Measurements from ENCODE around the gene SLC15A3.

SLC15A3 gene

DNA sequence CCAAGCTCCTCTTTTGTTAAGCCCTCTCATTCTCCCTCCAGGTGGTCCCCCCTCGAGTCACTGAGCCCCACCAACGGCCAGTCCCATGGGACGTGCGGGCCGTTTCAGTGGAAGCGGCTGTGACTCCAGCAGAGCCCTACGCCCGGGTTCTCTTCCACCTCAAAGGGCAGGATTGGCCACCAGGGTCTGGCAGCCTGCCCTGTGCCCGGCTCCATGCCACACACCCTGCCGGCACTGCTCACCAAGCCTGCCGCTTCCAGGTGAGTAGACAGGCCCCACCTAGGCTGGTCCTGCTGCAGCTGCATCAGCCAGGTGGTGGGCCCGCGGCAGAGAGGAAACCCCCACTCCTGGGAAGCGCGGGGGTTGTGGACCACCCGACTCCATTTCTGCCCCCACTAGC, 24.4 kb downstream of the SLC15A3 start:
- DNase-seq = no peak

DNA sequence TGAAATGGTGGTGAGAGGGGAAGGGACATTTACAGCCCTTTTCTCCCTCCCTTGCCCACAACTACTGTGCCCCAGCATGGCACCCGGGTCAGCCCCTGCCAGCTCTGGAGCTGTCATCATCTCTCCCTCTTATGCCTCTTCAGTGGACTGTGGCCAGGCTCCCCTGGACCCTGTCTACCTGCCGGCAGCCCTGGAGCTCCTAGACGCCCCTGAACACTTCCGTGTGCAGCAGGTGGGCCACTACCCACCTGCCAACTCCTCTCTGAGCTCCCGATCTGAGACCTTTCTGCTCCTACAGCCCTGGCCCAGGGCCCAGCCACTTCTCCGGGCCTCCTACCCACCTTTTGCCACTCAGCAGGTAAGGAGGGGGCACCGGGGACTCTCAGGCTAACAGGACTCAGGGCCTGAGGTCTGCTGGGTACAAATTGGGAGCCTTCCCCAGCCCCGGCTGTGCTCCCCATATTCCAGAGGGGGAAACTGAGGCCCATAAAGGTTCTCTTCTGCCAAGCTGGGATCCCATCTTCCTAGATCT, 24.8 kb downstream of the SLC15A3 start:
- DNase-seq = no peak

DNA sequence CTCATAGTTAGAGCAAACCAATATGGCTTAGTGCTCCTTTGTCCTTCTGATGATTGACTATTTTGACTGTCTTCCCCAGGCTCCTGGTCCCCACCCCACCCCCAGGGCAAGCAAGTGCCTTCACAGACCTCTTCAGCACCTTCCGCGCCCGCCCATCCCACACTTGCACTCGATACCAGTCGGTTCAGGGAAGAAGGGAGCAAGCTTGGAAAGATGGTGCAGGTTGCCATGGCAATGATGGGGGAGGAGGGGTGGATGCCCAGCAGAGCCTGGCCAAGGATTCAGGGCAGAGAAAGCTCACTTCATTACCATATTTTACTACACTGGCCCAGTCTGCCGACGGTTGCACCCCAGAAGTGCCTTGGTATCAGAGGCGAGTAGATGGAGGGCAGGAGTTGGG, 25.5 kb downstream of the SLC15A3 start:
- DNase-seq = no peak

DNA sequence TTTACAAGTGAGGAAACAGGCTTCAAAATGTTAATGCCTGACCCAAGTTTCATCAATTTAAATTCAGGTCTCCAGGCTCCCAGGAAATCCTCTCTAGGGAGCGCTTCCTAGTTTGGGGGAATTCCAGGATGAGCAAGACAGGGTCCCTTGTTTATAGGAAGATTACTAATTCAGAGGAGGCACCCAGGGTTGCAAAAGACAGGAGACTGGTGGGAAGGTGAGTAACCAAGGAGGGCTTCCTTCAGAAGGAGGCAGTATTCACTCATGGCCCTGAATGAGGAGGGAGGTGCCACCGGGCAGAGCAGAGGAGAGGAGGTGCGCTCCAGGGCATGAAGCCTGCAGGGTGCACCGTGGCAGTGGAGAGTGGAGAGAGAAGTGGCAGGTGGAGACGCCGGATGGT, 26.1 kb downstream of the SLC15A3 start:
- no peak for DNase-seq

DNA sequence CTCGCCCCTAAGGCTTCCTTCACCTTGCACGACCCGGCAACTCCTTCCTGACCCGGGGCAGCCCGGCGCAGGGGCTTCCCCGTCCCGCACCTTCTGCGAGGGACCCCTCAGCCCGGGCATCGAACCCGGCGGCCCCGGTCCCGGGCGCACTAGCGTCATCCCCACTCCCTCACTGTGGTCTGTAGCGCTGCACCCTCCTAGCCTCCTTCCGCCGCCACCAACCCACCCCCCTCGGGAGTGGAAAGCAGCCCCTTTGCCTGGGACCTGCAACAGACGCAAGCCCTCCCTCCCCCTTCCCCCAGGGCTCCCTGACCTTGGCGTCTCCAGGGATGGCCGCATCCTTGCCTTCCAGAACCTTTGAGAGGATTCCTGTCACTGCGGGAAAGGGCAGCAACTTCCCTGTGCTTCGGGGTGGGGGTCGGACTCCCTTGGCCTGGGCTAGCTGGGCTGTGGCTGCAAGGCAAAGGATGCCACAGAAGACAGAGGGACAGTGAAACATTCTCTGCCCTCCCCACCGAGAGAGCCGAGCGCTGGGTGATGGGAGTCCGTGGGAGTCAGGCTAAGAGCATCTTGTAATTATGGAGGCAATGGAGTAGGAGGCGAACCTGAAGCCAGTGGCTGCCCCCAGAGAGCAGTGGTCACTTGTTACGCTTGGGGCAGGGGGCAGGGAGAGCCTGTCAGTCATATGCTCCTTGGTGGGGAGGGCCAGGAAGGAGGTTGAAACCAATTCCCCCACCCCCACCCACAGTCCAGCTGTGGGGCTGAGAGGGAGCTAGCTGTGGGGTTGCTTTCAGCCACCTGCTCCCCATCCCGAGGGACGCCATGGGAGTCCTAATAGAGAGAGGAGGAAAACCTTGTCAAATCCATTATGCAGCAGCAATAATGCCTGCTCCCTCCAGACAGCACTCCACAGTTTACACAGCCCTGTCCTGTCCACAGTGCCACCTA, 26.8 kb downstream of the SLC15A3 start:
- DNase-seq = no peak

DNA sequence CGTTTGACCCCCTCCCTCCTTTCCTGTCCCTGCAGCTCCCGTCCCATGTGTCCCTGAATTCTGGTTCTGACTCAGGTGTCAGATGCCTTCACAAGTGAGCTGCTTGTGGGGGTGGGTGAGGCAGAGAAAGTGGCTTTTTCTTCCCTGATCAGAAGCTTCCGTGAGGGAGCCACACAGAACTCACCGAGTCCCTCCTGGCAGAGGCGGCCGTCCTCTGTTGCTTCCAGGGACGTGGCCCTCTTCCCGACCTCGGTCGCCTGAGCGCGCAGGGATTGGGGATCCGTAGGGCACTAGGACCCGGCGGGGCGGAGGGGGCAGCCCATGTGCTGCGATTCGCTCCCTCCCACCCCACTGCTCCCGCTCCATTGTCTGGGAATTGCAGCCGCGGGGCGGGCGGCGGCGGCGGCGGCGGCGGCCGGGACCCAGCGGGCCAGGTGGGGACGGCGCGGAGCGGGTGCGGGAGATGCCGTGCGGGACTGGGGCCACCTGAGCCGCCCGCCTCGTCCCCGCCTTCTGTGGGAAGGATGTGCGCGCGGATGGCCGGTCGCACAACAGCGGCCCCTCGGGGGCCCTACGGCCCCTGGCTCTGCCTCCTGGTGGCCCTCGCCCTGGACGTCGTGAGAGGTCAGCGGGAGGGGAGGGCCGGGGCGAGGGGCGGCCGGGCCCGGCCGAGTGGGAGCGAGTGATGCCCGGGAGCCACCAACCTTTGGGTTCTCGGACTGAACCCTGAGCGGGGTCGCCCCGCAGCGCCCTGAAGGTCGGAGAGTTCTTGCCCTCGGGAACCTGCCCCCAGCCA, 27.7 kb downstream of the SLC15A3 start, which contains the start of gene TMEM132A:
Gene TMEM132A, plus strand, starts transcription at position 351 of the 796 bp plus-strand sequence. Its CDS starts 174 bp downstream, at position 525.
- no peak for DNase-seq

DNA sequence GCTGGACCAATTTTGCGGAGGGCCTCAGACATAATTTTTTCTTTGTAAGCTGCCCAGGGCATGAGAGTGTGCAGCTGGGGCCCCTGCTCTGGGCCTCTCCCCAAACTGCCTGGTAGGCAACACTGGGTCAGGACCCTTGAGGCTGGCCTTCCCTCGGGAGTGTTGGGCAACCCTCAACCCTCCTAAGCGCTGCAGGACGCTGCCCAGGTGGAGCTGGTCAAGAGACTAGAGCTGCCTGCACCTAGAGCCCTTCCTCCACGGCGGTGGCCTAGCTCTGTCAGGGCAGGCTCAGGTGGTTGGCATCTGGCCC, 28.2 kb downstream of the SLC15A3 start:
- no peak for DNase-seq

DNA sequence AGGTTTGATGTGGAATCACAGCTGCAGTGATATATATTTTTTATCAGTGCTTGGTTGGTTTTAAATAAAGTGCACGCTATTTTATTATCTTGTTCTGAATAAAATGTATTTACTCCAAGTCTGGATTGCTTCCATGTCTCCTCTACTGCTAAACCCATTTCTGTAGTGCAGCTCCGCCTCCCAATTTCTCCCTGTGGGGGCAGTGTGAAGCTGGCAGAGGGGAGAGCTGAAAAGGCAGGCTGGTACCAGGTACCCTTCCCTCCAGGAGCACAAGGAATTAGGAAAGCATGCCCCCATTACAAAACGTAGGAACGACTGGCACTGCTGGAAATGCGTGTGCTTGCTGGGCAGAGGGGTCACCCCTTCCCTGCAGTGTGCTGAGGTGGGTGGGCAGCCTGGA, 28.6 kb downstream of the SLC15A3 start:
- DNase-seq = no peak

DNA sequence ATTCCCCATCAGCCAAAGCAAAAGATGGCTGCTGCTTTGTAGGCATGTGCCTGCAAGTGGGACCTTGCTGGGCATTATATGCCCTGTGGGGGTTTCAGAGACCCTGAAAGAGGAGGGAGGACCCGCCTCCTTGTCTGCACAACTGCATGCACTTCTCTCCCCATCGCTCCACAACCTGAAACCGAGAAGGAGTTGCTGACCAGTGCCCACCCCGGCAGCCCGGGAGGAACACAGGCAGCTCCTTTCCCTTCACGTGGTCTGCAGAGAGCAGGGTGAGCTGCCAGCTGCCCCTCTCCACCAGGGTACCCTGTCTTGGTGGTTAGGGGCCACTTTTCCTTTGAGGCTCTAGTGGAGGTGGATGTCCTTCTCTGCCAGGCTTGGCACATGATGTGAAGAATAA, 29.1 kb downstream of the SLC15A3 start:
- no peak for DNase-seq

DNA sequence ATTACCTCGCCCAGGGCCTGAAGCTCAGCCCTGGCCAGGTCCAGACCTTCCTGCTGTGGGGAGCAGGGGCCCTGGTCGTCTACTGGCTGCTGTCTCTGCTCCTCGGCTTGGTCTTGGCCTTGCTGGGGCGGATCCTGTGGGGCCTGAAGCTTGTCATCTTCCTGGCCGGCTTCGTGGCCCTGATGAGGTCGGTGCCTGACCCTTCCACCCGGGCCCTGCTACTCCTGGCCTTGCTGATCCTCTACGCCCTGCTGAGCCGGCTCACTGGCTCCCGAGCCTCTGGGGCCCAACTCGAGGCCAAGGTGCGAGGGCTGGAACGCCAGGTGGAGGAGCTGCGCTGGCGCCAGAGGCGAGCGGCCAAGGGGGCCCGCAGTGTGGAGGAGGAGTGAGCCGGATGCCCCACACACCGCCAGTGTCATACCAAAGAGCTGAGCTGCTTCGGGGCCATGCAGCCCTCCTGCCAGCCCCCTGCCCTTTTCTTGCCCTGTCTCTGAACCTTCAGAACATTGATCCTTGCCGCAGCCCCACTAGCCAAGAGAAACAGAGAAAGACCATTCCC, 30.1 kb downstream of the SLC15A3 start:
- no peak for DNase-seq

DNA sequence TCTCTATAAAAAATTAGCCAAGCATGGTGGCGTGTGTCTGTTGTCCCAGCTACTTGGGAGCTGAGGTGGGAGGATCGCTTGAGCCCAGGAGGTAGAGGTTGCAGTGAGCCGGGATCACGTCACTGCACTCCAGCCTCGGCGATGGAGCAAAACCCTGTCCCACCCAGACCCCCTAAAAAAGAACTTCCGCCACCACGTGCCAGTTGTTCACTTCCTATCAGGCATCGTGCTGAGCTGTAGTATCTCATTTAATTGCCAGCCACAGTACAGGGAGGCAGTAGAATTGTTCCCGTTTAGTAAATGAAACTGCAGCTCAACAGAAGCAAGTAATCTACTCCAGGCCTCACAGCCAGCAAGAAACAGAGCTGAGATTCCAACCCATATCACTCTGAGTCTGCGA, 30.7 kb downstream of the SLC15A3 start:
- DNase-seq = no peak

DNA sequence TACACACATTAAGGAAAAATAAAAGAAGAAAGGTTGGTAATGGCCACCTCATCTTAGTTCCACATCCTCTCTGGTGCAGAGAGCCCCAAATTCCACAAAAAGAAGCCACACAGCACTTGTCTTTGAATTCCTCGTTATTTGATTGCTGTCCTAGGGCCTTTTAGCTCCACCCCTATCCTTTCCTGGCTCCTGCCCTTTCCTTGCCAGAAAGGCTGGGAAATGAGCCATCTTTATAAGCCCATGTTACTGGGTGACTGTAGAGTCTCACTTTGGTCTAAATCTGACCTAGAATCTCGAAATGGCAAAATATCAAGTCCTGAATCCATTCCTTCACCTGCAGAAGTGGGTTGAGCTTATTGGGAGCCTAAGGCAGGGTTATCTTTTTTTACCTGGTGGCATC, 32.0 kb downstream of the SLC15A3 start:
- no peak for DNase-seq

DNA sequence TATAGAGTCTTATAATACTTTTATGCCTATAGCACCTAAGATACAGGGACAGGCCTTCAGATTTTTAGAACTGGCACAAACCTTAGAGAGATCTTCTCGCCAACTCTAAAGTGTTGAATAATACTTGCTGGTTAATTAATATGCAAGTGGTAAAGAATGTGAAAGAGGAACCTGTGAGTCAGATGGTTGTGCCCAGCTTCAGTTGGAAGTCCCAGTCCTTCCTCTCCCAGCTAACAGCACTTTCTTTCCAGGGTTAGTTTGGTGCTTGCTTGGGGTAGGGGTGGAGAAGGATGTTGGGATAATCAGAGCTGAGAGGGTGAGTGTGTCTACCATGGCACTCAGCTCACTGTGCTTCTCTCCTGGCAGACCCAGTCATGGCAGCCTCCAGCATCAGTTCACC, 32.7 kb downstream of the SLC15A3 start:
- peak; percentile 52 to 55 for DNase-seq

DNA sequence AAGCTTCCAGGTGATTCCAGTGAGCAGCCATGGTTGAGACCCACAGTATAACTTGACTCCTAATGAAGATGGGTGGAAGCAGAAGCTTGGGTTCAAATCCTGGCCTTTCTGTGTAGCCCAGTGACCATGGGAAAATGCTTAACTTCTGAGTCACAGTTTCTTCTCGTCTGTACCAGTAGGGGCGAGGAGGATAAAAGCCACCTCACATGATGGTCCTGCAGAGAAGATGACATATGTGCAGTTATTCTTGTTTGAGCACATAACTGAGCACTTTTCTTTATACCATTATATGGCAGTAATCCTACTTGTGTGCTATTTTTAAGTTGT, 33.1 kb downstream of the SLC15A3 start:
- no peak for DNase-seq

DNA sequence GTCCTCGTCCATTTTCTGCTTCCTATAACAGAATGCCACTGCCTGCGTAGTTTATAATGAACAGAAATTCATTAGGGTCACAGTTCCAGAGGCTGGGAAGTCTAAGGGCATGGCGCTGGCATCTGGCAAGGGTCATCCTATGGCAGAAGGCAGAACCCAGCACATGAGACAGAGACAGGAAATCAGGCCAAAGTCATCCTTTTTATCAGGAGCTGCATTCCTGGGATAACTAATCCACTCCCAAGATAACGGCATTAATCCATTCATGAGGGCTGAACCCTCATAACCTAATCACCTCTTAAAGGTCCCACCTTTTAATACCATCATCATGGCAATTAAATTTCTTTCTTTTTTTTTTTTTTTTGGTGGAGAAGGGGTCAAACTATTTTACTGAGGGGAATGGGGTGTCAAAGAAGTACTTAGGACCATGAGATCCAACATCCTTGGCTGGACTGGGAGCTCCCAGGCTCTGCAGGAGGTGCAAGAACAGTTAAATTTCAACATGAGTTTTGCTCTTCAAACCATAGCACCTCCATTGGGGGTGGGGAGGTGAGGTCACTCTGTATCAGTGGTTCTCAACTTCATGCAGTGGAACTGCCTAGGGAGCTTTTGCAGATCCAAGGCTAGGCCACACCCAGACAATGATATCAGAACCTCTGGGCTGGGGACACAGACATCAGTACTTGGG, 33.6 kb downstream of the SLC15A3 start:
- DNase-seq = no peak

DNA sequence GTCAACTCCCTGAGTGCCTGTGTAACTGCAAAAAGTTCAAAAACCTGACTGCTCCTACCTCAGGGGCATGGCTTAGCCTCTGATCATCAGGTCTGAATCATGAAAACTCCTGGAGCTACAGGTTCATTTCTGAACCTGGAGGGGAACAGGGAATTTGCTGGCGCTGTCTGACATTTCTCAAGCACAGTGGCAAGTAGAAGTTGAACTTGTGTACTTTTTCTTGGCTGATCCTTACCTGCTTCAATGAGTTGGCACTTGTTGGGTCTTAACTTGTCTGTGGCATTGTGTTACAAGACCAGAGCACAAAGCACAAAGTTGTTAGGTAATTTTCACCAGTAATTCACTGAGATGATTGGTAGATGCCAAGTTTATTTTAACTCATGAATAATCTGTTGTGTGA, 34.7 kb downstream of the SLC15A3 start:
- no peak for DNase-seq

DNA sequence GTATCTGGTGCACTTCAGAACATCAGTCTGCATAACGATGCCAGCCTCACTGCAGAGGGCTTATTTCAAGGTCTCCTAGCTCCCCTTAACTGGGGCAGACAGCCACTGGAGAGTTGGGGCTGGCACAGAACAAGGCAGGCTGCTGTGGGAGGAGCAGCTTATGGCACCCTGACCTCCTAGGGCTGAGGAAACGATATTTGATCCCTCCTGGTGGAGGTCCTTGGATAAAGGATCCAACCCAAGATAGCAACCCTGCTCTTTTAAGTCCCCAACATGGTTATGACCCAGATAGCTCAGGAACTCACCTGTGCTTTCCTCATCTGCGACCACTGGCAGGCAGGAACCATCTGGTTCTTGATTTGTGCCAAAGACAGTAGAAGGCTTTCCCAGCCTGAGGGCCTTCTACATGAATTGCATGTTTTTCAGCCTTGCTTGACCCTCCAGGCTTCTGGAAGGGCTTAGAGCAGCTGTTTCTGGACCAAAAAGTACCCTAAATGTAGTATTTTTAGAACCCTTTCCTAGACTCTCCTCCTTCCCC, 35.2 kb downstream of the SLC15A3 start:
- DNase-seq = no peak

DNA sequence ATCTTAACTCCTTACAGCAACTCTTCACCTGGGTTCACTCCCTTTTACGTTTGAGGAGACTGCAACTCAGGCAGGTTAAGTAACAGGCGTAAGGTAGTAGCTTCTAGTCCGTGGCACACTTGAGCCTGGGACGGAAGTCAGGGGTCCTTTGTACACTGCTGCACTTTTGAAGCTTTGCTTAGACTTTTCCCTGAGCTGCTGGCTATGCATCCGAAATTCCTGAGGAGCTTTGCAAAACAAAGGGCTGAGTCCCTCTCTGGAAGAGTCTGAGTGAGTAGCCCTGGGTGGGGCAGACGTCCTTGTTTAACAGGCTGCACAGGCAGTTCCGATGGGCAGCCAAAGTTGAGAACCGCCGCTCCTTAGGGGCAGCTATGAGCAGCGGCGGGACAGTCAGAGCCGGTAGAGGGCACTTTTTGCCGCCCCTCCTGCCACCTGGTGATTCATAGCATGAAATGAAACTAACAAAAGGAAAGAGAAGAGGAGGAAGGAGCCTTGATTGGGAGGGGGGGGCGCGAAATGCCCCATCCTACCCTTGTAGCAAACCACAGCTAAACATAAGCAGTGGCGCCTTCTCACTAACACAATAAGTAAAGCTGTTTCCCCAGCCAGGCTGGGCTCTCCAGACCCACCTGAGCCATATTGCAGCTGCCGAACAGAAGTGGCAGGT, 36.6 kb downstream of the SLC15A3 start:
- peak; percentile 24 to 40 for DNase-seq

DNA sequence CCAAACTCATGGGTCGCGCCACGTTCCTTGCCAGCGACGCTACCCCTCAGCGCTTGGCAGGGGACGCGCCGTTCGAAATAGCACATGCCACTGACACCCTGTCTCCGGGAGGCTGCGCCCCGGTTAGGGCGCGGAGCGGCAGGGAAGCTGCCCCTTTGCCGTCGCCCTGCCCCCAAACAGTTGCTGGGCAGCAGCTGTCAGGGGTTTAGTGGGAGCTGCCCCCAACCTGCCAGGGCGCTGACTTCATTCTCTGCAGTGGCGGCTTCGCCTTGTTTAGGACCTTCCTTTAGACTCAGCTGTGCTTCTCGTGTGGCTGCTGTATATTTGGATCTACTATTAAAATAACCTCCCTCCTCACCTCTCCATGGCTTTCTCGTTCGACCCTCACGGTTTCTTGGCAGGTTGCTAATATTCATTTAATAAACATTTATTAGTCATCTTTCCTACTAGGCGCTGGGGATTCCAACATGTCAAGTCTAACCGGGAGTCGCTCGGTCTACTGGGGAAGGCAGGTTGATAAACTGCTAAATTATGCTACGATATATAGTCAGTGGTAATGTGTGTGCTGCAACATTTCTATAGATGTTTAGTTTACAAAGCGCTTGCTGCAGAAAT, 37.2 kb downstream of the SLC15A3 start:
- no peak for DNase-seq

DNA sequence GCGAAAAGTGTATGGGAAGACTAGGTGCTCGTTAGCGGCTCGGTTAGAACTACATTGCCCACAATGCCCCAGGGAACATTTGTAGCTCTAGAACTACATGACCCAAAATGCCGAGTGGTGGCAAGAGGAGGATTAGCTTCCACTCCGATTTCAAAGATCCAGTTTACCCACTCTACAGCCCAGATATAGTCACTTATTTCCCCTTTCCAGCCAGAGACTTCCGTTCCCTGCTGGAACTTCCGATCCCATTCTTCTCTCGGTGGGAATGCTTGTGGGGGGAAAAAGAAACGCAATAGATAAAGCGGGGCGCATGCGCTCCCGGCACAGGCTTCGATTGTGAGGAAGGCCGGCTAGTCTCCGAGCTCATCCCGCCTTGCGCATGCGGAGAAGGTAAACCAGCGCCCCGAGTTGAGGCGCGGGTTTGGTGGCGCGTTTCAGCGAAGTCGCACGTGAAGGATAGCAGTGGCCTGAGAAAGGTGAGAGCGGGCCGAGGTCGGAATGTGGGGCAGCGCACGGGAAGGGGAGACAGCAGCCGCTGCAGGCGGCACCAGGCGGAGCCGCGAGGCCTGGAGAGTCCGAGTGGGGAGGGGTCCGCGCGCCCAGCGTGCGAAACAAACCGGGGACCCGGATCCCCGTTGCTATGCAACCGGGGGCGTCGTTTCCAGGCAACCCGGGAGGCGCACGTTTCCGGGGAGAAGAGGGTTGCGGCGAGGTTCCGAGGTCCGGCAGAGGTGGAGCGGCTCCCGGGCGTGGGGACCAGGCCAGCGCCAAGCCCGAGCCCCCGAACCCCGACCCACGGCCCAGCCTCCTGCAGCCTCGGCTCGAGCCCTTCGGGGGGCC, 38.0 kb downstream of the SLC15A3 start, which contains the start of gene TMEM109:
Gene TMEM109, plus strand, starts transcription at position 366 of the 840 bp plus-strand sequence. CDS start 5,536 bp downstream, outside the sequence.
- peak; percentile 74 to 82 for DNase-seq

Data from inflammatory macrophage (primary cell).